DOHH2 (cell line): Measurements from ENCODE around the gene GALNT7.
A peak's percentile ranks its signal among the peaks of the same experiment; 100 is the strongest.

Experiments
- H3F3A ChIP-seq: fragments of 200-600 bp; sonication (generic), shearing (Covaris generic); 2 replicates; pipeline ENCODE4 v1.6.0; 2016; ENCODE audit warnings: antibody characterized with exemption, mild to moderate bottlenecking; ENCODE audit not compliant: control insufficient read depth, insufficient read depth
- H3K27ac ChIP-seq: fragments of 200-600 bp; sonication (generic); 2 replicates; pipeline ENCODE4 v1.5.1; 2014; ENCODE audit warnings: low read depth, mild to moderate bottlenecking, low read length, moderate library complexity
- H3K27me3 ChIP-seq: fragments of 200-600 bp; sonication (generic); 2 replicates; pipeline ENCODE4 v1.6.1; 2014; ENCODE audit warnings: mild to moderate bottlenecking, low read length, mixed read lengths; ENCODE audit not compliant: control insufficient read depth
- H3K36me3 ChIP-seq: fragments of 200-600 bp; sonication (generic); 2 replicates; pipeline ENCODE4 v1.6.1; 2014; ENCODE audit warnings: mild to moderate bottlenecking, low read length, moderate library complexity, mixed read lengths; ENCODE audit not compliant: control insufficient read depth
- H3K4me1 ChIP-seq: fragments of 200-600 bp; sonication (generic); 2 replicates; pipeline ENCODE4 v1.6.1; 2014; ENCODE audit warnings: mild to moderate bottlenecking, low read length, mixed read lengths; ENCODE audit not compliant: control insufficient read depth
- H3K4me2 ChIP-seq: fragments of 200-600 bp; sonication (generic); 2 replicates; pipeline ENCODE4 v1.6.0; 2014; ENCODE audit warnings: mild to moderate bottlenecking, low read length, moderate library complexity
- H3K4me3 ChIP-seq: fragments of 200-600 bp; sonication (generic); 2 replicates; pipeline ENCODE4 v1.5.1; 2014; ENCODE audit warnings: mild to moderate bottlenecking, low read length, mixed read lengths
- H3K79me2 ChIP-seq: fragments of 200-600 bp; sonication (generic); 2 replicates; pipeline ENCODE4 v1.6.1; 2014; ENCODE audit warnings: mild to moderate bottlenecking, low read length, mixed read lengths; ENCODE audit not compliant: control insufficient read depth
- H3K9me2 ChIP-seq: fragments of 200-600 bp; sonication (generic); replicated peaks from 2 replicates; pipeline ENCODE4 v1.6.1; 2014; ENCODE audit warnings: mild to moderate bottlenecking, low read length, mixed read lengths; ENCODE audit not compliant: control insufficient read depth
- H3K9me3 ChIP-seq: fragments of 200-600 bp; sonication (generic); 2 replicates; pipeline ENCODE4 v1.6.1; 2014; ENCODE audit warnings: antibody characterized with exemption, low read length, mixed read lengths; ENCODE audit not compliant: control insufficient read depth, insufficient read depth
- H4K20me1 ChIP-seq: fragments of 200-600 bp; sonication (generic); 2 replicates; pipeline ENCODE4 v1.6.0; 2014; ENCODE audit warnings: low read depth, mild to moderate bottlenecking, antibody characterized with exemption, low read length, moderate library complexity; ENCODE audit not compliant: control insufficient read depth, insufficient read depth
- EZH2phosphoT487 ChIP-seq: fragments of 200-600 bp; sonication (generic); IDR thresholded peaks from 2 replicates; pipeline ENCODE4 v1.6.1; 2017; ENCODE audit warnings: borderline replicate concordance, mild to moderate bottlenecking, antibody characterized with exemption, low read length, moderate library complexity, mixed read lengths
- TF ChIP-seq, protein P1 (sequence below): fragments of 200-600 bp; sonication (generic); IDR thresholded peaks from one replicate; pipeline ENCODE4 v1.5.1; 2014; ENCODE audit warnings: antibody characterized with exemption, mild to moderate bottlenecking, low read depth, low read length; ENCODE audit not compliant: poor library complexity, severe bottlenecking

The GALNT7 gene

DNA sequence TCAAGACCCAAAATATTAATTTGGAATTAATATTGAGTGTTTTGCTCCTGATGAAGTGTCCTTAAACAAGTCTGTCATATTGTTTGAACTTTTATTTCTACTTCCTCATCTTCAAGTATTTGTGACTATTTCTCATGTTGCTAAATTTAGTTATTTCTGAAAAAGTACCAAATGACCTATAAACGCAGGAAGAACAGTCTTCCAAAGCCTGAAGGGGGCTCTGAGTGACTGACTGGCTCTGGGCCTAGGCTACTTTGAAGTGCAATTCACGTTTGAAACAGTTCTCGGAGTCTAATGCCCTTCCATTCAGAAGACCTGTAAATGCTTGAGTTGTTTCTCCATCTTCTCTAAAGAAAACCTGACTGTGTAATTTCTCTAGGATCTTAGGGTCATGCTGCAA is 26.5 kb downstream of the GALNT7 start:
- no peaks in the 10 kb centered on the region for H3F3A ChIP-seq
- no peaks in the 10 kb centered on the region for H3K9me3 ChIP-seq
- H3K9me2 ChIP-seq, result no peaks in the 10 kb centered on the region
- H3K4me1 ChIP-seq, result peaks cover 28% of the 10 kb centered on the region
- no peak overlapping the region for H3K27ac ChIP-seq
- peaks cover 7% of the 10 kb centered on the region; the same call in 1 of the 2 replicates for H4K20me1 ChIP-seq
- H3K79me2 ChIP-seq, result peaks cover 95% of the 10 kb centered on the region
- no peak overlapping the region for H3K4me3 ChIP-seq
- H3K27me3 ChIP-seq, result no peaks in the 10 kb centered on the region
- H3K4me2 ChIP-seq, result peak overlapping the region; percentile 38
- H3K36me3 ChIP-seq, result peaks cover 6% of the 10 kb centered on the region; the same call in 1 of the 2 replicates
- no peak for TF ChIP-seq EZH2phosphoT487
- TF ChIP-seq, protein P1, sequence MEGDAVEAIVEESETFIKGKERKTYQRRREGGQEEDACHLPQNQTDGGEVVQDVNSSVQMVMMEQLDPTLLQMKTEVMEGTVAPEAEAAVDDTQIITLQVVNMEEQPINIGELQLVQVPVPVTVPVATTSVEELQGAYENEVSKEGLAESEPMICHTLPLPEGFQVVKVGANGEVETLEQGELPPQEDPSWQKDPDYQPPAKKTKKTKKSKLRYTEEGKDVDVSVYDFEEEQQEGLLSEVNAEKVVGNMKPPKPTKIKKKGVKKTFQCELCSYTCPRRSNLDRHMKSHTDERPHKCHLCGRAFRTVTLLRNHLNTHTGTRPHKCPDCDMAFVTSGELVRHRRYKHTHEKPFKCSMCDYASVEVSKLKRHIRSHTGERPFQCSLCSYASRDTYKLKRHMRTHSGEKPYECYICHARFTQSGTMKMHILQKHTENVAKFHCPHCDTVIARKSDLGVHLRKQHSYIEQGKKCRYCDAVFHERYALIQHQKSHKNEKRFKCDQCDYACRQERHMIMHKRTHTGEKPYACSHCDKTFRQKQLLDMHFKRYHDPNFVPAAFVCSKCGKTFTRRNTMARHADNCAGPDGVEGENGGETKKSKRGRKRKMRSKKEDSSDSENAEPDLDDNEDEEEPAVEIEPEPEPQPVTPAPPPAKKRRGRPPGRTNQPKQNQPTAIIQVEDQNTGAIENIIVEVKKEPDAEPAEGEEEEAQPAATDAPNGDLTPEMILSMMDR, result no peak

DNA sequence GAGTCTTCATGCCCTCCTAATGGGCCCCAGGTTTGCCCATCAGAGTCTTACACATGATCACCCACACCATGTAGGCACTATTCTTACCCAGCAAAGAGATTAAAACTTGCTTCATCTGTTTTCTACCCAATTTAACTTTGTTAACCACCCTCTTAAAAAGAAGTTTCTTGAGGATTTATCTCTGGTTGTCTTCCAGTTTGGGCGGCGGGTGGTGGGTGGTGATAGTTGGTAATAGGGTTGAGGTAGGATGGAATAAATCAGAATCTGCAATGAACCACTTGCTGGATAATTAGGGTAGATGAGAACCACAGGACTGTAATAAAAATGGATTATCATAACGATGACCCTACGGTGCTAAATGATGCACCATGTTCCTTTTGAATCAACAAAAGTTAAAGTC is 30.9 kb downstream of the GALNT7 start:
- H3K9me2 ChIP-seq, result no peaks in the 10 kb centered on the region
- peaks cover 13% of the 10 kb centered on the region for H3K36me3 ChIP-seq
- peaks cover 11% of the 10 kb centered on the region for H3K4me1 ChIP-seq
- H3K27me3 ChIP-seq, result no peaks in the 10 kb centered on the region
- H3K79me2 ChIP-seq, result peaks cover 94% of the 10 kb centered on the region
- H3K9me3 ChIP-seq, result no peaks in the 10 kb centered on the region
- H3F3A ChIP-seq, result no peaks in the 10 kb centered on the region; the same call in 1 of the 2 replicates
- H3K4me3 ChIP-seq, result no peak overlapping the region
- no peak overlapping the region for H3K27ac ChIP-seq
- 0 out of 2 replicates have a peak, but pooled peaks cover 3% of the 10 kb centered on the region for H4K20me1 ChIP-seq
- TF ChIP-seq, protein P1, result no peak
- TF ChIP-seq EZH2phosphoT487, result no peak
- H3K4me2 ChIP-seq, result no peak overlapping the region

DNA sequence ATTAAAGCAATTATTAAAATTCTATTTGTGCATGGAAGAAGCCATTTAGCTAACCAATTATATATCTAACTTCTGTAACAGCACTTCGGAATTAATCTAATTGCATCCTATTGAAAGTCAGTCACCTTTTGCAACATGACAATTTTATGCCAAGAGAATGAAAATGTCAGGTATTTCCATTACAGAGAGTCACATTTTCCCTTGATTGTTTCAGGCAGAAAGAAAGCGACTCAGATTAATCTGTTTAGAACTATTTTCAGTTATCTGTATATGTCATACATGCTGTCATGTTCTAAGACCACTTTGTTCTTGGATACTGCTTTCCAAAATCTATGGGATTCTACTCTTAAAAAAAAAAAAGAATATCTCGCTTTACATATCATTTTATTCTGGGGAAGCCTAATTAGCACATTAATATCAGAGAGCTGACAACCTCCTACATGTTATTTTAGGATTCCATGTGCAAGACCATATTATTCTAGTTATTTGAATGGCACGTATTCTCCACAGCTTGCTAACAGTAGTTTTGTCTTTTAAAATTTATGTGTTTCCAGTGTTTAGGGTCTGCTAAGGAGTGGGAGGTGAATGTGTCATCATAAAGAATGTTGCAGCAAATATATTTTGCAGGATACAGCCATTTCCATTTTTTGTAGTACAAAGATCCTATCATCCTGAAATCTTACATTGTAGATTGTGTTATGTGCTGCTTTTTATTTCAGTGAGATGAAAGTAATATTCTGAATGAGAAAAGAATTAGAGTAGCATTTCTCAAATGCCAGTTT is 31.7 kb downstream of the GALNT7 start:
- Histone ChIP-seq H3K4me1 (peaks cover 3% of the 10 kb centered on the region), H3F3A (no peaks in the 10 kb centered on the region; the same call in 1 of the 2 replicates), H3K27ac (no peak overlapping the region), H3K79me2 (peaks cover 94% of the 10 kb centered on the region), H3K4me2 (no peak overlapping the region), H3K9me2 (no peaks in the 10 kb centered on the region), H3K4me3 (no peak overlapping the region), H3K36me3 (peaks cover 19% of the 10 kb centered on the region), H3K27me3 (no peaks in the 10 kb centered on the region), H3K9me3 (no peaks in the 10 kb centered on the region), H4K20me1 (0 out of 2 replicates have a peak, but pooled peaks cover 3% of the 10 kb centered on the region)
- TF ChIP-seq EZH2phosphoT487, result no peak
- TF ChIP-seq, protein P1, result no peak
